Measurements from ENCODE around the gene GET3.
"Not testable (repeated sequence)": the region's sequence is repeated elsewhere in the genome, so short reads cannot be mapped to it uniquely, and the experiment has no call there.

DNA sequence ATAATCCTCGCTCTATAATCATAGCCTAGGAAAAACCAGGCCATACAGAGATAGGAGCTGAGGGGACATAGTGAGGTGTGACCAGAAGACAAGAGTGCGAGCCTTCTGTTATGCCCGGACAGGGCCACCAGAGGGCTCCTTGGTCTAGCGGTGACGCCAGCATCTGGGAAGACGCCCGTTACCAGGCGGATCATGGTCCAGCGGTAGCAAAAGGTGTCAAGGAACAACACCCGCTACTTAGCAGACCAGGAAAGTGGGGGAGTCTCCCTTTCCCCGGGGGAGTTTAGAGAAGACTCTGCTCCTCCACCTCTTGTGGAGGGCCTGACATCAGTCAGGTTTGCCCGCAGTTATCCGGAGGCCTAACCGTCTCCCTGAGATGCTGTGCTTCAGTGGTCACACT lies 25.2 kb upstream of the GET3 start:
- not testable (repeated sequence) for TF ChIP-seq YY1 (IDR thresholded peaks at IDR 0.05; ENCODE audit: insufficient read depth, insufficient read length); ZNF274 (IDR thresholded peaks at IDR 0.05; ENCODE audit: low read depth, low read length); SUZ12 (IDR thresholded peaks at IDR 0.05; ENCODE audit: extremely low read depth, insufficient read depth, insufficient read length)
